Stimulated activated CD8-positive, alpha-beta memory T cell treated with anti-CD3 and anti-CD28 coated beads, Interleukin-7, amount 100 ng/mL, for 4 hours (primary cell): ENCODE data around the gene PPFIA3.

Experiments
- DNase-seq, 2 donors: peaks; one replicate each; pipeline ENCODE4 v3.0.0-alpha.2; 2020; ENCODE audit warnings: low read depth in 2 of 2

Gene PPFIA3

DNA sequence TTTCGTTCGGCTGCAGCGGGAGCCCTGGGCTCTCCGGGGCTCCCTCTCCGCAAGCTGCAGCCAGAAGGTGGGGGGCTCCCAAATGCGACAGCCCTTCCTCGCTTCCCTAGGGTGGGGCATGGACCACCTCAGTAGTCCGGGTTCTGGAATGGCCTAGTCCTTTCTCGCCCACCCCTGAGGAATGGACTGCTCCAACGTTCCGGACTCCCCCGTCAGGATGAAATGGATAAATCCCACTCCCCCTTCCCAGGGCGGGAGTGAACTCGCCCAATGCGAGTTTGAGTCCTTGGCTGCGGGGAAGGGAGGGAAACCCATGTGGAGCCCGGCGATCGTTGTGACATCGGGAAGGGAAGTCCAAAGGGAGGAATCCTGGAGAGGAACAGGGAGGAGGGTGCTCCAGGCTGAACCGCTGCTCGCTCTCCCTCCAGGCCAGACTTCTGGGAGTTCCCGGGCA lies 30.3 kb downstream of the PPFIA3 start:
- DNase-seq = no peak

DNA sequence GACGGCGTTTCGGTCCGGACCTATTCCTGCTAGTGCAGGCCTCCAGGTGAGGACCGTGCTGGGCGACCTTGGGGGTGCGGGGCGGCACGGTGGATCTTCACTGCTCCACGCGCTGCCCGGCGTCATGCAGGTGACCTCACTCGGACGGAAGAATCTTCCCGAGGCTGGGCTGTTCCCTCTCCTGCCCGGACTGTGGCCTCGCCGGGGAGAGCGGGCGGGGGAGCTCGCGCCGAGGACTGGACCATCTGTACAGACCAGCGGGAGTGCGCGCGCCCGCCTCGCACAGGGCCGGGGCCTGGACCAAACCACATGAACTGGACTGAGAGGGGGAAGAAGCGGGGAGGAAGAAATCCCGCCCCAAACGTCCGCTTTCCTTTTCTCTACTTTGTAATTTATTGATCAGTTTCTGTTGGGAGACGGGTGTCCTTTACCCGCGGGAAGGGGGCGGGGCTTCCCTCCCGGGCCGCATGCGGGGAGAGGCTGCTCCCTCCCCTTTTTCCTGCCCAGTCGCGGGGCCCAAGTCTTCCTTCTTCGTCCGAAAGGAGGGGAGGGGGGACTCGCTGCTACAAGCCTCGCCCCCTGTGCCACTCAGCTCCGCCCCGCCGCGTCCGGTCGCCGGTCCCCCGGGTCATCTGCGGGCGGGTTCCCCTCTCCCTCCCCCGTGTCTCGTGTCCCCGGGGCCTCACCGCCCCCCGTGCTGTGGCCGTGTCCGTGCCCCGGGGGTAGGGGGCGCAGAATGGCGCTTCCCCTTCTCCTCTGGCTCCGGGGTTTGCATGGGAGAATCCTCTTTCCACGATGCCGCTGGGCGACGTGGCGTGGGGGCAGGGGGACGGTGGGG lies 31.0 kb downstream of the PPFIA3 start:
- DNase-seq = peak in 1 of 2 donors; percentile 17

DNA sequence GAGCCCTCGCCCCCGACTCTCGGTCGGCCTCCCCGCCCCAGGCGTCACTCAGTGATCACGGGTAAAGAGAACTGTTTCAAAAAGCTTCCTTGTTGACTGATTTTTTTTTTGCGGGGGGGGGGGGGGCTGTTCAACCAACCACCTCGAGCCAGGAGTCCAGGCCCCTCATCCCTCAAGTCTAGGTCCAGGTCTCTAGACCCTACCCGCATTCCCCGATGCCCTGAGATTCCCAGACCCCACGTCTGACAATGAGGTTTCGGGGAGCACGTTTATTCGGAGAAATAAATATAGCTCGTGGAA lies 31.6 kb downstream of the PPFIA3 start:
- no peak for DNase-seq

DNA sequence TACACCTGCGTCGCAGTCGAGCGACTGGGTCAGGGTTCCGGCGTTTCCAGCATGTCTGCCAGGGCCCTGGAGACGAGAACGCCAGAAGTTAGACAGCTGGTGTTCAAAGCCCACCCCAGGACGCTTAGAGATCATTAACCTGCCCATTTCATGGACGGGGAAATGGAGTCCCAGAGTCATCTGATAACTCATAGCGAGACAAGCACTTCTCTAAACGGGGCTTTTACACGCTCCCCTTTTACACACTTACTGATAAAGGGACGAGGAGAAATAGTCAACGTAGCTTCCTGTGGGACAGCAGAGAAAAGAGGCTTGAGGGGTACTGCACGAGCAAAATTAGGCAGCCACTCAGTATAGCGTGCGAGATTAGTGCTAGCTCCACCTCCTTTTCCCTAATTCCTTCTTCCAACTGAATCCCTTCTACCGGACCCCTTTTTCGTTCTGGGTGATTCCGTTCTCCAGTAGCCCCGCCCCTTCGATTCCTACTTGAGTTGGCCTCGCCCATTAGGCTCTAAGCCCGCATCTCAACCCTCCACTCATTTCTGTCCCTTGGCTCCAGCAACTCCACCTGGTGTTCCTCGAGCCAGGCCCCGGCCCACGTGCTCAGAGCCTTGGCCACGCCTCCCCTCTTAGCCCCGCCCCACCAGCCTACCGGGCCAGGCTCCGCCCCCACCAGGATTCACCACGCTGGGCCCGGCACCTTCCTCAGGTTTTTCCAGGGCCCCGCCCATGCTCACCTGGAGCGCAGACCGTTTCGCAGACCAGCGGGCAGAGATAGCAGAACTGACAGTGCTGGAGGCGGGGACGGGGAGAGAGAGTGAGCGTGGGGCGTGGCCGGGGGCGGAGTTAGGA lies 32.1 kb downstream of the PPFIA3 start:
- DNase-seq = no peak

DNA sequence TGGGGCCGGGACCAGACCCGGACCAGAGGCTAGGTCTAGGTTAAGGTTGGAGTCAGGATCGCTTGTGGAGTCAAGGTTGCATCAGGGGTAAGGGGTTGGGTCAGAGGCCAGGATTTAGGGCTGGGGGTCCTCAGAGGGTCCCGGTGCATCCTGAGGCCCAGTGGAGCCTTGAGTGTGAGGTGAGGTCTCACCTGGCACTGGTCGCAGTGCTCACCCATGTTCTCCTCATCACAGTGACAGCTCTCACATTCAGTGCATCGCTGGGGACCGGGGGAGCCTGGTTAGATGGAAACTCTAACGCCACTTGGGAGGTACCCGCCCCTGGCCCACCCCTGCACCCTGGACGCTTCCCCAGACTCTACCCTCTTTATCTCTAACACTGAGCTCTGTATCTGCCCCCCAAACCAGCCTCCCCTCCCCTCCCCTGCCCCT lies 32.8 kb downstream of the PPFIA3 start:
- no peak for DNase-seq

DNA sequence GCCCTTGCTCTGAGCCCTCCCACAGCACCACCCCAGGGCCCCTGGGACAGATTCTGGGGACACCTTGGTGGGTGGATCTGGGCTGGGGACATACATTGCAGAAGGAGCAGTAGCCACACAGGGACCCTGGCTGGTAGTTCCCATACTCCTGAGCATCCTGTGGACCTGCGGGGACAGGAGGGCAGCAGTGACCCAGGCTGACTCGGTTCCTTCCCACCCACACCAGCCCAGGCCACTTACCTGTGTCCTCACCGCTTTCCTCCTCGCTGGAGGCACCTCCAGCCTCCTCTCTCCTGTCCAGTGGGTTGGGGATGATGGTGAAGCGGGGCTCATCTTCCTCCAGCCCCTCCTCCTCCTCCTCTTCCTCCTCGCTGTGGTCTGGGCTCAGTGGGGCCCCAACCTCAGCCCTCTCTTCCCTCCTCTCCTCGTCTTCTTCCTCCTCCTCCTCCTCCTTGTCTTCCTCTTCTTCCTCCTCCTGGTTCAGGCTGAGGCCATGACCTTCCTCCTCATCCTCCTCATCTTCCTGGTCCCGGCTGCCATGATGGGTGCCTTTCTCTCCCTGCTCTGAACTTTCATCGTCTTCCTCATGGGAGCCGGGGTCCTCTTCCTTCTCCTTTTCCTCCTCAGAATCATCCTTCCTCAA lies 33.9 kb downstream of the PPFIA3 start:
- no peak for DNase-seq

DNA sequence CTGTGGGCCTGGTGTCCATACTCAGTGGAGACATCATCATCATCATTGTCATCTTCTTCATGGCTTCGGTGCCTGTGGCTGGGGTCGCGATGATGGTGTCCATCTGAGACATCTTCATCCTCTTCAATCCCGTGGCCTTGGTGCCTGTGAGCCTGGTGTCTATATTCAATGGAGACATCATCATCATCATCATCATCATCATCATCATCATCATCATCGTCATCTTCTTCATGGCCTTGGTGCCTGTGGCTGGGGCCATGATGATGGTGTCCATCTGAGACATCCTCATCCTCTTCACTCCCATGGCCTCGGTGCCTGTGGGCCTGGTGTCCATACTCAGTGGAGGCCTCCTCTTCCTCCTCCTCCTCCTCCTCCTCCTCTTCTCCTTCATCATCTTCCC lies 34.9 kb downstream of the PPFIA3 start:
- DNase-seq = no peak

DNA sequence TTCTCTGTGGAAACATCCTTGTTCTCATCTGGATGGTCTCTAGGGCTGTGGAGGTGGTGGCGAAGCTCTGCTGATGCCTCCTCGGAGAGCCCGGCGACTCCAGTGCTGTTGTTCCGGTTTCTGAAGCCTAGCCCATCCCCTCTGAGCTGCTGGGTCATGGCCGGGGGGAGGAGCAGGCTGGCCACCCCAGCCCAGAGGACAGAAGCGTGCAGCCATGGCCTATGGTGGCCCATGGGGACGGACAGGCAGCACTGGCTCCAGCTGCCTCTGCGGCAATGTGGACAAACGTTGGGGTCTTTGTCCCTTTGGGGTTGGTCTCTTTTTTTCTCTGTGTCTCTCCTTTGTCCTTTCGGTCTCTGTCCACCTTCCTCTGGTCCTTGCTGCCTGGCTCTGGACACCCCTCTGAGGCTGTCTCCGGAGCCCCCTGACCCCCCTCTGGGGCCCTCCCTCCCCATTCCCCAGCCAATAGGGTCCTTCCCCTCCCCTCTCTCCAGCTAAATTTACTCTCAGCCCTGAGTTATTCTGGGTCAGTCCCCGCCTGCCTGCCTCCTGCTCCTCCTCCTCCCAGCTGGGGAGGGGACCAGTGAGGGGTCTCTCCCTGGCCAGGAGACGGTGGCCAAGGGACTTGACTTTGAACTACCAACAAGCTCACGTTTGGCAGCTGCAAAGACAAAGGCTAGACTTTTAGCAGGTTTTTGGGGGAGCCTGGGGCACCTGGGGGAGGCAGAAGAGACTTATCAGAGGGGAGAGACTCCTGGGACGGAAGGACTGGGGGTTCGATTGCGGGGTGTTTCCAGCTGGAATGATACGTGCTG lies 35.9 kb downstream of the PPFIA3 start, which contains the start of gene HRC:
HRC (minus strand) TSS at position 392 of the 815 bp plus-strand sequence; CDS start at position 233, 159 bp downstream.
- DNase-seq = no peak

DNA sequence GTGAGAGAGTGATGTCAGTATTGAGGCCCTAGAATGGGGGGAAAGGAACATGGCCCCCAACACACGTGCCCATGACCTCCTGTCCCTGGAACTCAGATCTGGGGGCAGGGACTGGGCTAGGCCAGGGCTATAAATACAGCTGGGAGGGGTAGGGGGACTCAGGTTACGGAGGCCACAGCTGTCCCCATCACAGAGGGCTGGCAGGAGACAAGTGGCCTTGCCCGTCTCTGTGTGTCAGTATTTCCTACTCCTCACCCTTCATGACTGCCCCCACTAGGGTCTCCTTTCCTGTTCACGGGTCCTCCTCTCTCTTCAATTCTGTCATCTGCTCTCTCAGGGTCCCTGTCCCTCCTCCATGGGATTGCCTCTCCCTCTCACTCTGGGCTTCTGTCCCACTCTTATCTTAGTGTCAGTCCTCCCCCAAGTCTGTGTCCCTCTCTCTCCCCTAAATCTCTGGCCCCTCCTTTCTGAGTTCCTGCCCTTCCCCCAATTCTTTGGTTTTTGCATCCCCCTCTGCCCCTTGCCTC lies 36.5 kb downstream of the PPFIA3 start:
- no peak for DNase-seq

DNA sequence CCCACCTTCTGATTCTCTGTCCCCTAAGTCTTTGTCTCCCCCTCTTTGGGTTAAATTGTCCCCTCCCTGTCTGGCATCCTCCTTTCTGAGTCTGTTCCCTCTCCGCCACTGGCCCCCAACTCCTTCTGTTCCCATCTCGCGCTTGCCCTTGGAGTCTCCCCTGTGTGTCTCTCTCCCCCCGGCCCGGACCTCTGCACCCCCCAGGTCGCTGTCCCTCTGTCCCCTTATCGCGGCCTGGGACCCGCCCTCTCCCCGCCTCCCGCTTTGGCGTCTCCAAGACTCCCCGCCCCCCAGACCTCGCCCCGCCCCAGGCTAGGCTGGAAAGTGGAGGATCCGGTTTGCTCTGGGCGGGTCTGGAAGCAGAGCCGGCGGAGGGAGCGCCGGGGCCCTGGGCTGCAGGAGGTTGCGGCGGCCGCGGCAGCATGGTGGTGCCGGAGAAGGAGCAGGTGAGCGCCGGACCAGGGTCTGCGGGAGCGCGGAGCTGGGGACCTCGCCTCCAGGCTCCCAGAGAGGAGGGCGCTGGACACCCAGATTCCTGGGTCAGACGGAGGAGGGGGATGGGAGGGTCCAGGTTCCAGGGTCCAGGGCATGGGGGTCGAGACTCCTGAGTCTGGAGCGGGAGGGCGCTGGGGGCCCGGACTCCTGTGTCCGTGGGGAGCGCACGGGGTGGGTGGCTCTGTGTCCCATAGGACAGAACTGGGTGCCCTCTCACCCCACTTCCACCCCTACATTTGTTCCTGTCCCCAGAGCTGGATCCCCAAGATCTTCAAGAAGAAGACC lies 38.3 kb downstream of the PPFIA3 start, which contains the start of gene TRPM4:
TRPM4 (plus strand) TSS at position 348 of the 780 bp plus-strand sequence; CDS start at position 423, 75 bp downstream.
- DNase-seq = no peak

DNA sequence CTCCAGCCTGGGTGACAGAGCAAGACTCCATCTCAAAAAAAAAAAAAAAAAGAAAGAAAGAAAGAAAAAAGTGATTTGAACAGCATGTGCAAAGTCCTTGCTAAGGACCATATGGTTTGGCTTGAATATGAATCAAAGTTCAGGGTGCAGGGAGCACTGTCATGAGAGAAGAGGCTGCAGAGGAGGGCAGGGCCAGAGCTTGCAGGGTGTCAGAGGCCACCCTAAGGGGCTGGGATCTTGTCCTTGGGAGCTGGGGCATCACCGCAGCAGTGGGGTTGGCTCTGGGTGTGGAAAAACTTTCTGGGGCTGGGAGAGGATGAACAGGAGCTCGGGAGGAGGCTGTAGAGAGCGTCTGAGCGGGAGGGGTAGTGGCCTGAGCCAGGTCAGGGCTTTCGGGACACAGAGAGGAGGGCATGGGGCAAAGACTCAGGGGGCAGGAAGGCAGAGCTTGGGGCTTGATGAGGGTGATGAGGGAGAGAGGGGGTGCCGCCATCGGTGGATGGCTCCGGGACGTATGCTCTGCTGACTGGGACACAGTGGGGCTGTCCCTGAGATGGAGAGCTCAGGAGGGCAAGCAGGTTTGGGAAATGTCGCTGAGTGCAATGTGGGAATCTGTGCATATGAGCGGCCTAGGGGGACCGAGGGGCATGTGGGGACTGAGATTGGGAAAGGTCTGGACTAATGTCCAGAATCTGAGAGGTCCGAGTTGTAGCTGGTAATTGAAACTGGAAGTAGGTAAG lies 41.3 kb downstream of the PPFIA3 start:
- DNase-seq = no peak

DNA sequence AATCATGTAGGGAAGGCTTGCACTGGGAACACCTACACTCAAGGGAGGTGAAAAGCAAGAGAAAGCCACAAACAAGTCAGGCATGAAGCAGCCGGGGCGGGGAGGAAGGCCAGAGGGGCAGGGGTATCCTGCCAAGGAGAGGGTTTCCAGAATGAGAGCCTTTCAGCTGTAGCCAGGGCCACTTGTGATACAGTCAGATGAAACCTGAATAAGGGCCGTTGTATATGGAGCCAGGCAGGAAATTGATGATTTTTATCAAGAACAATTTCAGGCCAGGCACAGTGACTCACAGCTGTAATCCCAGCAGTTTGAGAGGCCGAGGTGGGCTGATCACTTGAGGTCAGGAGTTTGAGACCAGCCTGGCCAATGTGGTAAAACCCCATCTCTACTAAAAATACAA lies 42.6 kb downstream of the PPFIA3 start:
- no peak for DNase-seq

DNA sequence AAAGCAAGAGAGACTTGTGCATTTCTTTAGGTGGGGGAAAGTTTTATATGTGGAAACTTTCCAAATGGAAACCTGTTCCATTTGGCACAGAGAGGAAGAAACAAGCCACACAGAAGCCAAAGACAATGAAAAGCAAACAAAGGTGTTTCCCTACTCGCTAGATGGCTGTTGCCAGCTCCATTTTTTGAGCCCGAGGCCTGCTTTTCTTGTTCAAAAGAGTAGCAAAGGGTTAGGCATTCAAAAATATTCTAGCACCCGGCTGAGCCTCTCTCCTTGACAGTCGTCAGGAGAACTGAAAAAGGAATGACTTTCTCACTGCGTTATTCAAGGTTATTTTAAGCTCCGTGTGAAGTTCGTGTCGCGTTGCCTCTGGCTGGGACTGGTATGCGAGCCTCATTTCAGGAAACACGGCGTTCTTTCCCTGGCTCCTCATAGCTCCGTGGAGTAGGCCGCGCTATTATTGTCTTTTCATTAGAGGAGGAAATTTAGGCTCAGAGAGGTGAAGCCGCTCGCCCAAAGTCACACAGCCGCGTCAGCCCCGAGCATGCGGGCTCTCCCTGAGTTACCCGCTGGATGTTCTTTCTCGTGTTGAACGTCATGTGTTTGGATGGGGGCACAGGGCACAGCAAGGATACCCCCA lies 45.9 kb downstream of the PPFIA3 start:
- DNase-seq = no peak

DNA sequence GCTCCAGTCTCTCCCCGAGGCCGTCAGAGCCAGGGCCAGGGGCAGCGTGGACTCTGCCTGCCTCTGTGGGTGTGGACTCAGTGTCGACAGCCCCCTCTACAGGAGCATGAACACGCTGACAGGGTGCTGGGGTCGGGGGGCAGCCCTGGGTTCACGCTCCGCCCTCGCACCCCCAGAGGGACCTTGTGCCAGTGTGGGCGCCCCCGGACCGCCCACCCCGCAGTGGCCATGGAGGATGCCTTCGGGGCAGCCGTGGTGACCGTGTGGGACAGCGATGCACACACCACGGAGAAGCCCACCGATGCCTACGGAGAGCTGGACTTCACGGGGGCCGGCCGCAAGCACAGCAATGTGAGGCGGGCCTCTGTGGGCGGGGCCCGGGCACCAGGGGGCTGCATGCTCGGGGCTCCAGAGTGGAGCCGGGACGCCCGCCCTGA lies 46.5 kb downstream of the PPFIA3 start:
- DNase-seq = no peak

DNA sequence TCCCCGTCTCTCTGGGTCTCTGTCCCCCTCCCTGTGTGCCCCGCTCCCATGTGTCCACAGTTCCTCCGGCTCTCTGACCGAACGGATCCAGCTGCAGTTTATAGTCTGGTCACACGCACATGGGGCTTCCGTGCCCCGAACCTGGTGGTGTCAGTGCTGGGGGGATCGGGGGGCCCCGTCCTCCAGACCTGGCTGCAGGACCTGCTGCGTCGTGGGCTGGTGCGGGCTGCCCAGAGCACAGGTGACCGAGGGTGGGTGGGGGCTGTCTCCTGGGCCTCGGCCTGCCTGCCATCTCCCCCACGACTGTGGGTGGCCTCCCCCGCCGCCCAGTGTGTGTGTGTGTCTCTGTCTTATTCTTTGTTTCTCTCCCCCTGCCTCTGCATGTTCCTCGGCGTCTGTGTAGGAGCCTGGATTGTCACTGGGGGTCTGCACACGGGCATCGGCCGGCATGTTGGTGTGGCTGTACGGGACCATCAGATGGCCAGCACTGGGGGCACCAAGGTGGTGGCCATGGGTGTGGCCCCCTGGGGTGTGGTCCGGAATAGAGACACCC lies 48.6 kb downstream of the PPFIA3 start:
- DNase-seq = no peak

DNA sequence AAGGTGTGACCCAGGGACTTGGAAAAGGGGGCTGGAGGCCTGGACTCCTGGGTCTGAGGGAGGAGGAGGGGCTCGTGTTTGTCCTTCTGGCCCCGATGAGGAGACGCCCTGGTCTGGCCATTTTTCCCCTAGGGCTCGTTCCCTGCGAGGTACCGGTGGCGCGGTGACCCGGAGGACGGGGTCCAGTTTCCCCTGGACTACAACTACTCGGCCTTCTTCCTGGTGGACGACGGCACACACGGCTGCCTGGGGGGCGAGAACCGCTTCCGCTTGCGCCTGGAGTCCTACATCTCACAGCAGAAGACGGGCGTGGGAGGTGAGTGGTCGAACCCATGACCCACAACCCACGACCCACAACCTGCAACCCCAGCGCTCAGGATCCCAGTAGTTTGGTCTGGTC lies 49.1 kb downstream of the PPFIA3 start:
- no peak for DNase-seq

DNA sequence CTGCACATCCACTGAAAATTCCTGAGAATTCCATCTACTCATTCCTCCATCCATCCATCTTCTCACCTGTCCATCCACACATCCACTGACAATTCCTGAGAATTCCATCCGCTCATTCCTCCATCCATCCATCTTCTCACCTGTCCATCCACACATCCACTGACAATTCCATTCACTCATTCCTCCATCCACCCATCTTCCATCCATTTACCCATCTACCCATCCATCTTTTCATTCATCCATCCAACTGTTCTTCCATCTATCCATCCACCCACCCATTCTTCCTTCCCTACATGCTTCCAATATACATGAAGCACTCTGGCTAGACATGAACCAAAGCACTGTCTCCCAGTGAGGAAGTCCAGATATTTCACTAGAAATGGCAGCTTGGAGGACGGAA lies 53.9 kb downstream of the PPFIA3 start:
- no peak for DNase-seq

DNA sequence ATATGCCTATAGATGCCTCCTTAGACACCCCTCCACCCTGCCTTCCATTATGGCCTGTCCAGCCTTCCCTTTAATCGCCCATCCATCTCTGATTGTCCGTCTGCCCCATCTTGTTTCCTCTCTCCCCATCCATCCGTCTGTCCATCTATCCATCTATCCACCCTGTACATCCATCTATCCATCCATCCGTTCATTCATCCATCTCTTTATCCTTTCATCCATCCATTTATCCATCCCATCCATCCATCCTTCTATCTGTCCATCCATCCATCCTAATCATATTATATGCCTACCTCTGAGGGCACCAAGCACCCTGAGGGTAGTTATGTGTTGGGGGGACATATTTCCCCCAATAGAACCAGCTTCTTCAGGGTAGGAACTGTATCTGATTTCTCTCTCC lies 61.3 kb downstream of the PPFIA3 start:
- DNase-seq = no peak
